NCI-H2107 treated with DMSO at 0.1 percent for 48 hours (cell line): ENCODE results near the gene ANO2.
A peak's percentile ranks its signal among the peaks of the same experiment; 100 is the strongest.

Experiments
- DNase-seq: peaks from one replicate; lab custom pipeline; 2025; ENCODE audit not compliant: unreplicated experiment; lab: John Stamatoyannopoulos, UW

ANO2 gene

DNA sequence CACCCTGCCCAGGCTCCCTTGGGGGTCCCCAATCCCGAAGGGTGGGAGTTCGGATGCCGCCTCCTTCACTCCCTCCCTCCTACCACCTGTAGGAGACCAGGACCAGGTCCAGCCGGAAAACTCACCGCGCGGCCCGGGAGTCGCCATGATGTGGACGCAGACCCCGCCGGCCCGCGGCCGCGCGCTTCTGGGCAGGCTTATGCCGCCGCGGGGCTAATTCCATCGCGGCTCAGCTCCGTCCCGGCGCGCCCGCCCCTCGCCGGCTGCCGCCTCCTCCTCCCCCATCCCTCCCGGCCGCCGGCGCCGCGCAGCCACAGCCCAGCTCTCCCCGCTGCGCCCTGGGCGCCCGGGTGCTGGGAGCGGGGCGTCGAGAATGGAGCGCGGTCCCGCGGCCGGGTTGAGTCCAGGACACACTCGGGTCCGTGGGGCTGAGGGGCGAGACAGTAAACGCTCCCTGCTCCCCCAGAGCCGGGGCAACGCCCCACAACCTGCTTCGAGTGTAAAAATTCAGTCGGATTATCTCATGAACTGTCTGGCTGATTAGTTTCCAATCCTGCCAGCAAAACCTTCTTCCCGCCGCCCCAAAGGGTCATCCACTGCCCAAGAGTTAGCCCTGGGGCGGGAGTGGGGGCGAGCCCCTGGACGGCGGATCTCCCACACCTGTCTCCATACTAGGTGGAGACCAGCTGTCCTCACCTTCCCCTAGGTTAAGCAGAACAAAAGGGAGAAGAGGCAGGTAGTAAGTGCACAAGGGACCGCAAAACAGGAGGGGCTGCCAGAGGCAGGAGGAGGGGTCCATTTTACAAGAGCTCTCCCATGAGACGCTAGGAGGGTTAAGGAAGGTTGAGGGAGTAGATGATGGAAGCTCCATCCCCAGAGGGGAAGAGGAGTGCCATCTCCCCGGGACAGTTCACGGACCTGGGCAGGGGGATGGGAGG is at the start of gene ANO2:
Gene ANO2 (minus strand): TSS at position 189 of the 938 bp plus-strand sequence. CDS start 42 bp downstream, at position 147.
- peak; percentile 11 for DNase-seq

DNA sequence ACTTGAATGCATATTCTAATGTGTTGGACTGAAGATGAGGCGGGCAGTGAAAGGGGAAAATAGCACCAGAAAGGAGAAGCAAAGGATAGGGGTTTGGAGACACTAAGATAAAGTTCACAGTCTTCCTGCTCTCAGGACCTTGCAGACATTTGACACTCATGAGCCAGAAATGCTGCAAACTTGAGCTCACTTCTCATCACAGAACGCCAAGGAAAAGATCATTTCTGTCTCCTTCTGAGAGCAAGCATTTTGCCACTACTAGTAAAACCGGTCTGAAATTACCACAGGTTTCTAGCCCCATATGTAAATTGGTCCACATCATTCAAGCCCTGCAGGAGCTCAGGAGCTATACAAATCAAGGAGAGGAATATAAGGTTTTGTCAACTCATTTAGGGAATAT is 44.6 kb upstream of the ANO2 start:
- no peak for DNase-seq

DNA sequence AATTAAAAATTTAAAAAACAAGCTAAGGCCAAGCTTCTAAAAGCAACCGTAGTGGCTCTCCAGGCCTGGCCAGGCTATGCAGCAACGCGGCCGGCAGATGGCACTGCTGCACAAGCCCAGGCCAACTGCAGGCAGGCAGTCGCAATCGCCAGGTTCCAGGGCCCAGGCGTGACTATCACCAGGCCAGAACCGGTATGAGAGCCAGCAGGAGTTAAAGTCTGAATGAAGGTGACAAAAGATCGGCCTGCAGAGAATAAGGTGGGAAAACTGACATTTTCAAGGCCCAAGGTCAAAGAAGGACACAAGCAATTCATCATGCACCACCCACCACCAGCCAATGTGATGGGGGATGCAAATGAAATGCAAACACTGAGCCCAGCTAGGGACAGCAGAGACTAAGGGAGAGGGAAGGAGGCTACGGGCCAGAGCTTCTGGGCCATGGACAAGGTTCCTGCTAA is 43.6 kb upstream of the ANO2 start:
- DNase-seq: peak; percentile 55

DNA sequence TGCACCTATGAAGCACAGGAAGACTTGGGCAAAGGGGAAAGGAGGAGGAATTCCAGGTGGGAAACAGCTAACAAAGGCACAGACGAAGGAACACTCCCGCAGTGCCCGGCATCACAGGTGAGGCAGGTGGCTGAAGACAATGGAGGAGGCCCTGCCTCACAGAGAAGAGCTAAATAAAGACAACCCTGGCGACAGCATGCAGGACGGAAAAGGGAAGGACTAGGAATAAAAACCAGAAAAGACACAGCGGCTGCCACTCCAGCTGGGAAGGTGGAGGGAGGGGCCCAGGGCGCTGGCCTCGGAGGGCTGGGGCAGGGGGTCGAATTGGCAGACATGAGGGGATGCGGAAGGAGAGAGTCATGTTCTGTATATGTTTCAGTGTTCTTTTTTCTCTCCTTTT is 43.0 kb upstream of the ANO2 start:
- DNase-seq: peak; percentile 14

DNA sequence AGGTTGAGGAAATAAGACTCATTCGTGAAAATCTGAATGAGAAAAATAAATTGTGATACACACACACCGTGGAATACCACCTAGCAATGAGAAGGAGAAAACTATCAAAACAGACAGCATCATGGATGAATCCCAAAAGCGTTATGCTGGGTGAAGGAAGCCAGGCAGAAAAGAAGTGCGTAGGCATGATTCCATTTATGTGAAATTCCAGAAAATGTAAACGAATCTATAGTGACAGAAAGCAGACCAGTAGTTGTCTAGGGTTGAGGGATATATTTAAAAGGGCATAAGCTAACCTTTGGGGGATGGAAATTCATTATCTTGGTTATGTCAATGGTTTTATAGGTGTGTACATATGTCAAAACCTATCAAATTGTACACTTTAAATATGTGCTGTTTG is 42.5 kb upstream of the ANO2 start:
- DNase-seq: no peak

DNA sequence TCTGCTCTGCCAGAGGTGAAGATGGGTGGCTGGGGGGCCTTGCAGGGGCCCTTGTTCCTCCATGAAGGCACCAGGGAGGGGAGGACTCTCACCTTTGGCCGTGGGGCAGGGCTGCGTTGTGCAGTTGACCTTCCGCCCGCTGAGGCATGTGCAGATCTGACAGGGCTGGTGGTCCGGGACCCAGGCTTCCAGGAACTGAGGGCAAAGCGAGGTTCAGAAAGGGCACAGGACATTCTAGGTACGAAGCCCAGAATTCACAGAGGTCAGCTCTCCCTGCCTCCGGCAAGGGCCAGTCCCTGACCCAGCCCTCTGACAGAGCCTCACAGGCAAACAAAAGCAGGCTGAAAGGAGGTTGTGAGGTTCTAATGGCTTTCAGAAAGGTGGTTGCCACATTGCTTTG is 40.4 kb upstream of the ANO2 start:
- no peak for DNase-seq

DNA sequence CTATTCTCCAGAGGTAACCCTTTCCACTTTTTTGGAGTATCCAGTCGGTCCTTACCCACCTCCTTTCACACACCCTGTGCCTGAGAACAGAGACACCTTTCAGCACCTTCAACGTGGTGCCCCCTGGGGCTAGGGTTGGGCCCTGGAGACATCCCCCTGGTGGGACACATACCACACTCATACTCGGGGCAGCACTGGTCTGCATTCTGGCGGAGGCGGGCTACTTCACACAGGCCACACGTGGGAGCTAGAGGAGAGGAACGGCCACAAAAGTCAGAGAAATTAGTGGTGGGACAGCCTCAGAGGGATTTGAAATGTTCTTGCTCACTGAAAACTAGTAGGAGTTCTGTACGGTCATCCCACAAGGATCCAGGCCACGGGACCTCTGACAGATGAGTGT is 39.8 kb upstream of the ANO2 start:
- no peak for DNase-seq

DNA sequence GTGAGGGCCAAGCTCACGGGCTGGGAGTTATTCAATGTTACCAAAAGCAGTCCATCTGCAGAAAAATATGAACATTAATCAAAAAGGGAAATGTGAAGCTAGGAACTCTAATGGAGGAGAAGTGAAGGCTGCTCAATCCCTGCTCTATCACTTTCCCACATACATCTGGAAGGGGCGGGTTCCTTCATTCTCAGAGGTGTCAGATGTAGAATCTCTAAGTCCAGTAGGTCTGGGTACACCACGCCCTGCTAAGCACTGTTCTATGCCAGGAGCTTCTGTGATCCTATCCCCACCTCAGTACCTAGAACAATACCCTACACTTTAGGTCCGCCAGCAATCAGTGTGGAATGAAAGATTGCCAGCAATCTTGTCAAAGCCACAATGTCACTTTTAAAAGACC is 37.0 kb upstream of the ANO2 start:
- no peak for DNase-seq

DNA sequence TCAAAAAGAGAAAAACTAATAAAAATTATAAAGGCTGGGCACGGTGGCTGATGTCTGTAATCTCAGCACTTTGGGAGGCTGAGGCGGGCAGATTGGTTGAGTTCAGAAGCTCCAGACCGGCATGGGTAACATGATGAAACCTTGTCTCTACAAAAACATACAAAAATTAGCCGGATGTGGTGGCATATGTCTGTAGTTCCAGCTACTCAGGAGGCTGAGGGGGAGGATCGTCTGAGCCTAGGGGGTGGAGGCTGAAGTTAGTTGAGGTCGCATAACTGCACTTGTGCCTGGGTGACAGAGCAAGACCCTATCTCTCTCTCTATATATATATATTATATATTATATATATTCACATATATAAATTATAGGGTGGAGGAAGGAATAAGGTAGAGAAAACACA is 32.5 kb upstream of the ANO2 start:
- no peak for DNase-seq

DNA sequence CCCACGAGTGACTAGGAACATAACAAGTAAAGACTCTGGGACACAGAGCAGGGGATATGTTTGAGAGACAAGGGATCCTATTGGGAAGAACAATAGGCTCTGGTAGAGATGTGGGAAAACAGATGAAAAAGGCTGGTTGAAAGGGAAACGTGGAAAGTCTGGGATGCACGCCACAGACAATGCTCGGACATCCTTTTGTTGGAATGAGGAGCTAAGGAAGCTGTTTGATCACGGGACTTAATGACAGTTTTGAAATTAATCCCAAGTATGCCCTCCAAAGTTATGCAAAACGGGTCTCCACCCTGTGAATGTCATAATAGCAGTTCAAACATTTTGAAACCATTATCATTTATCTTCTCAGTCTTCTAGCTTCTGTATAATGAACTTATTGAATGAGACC is 31.7 kb upstream of the ANO2 start:
- no peak for DNase-seq

DNA sequence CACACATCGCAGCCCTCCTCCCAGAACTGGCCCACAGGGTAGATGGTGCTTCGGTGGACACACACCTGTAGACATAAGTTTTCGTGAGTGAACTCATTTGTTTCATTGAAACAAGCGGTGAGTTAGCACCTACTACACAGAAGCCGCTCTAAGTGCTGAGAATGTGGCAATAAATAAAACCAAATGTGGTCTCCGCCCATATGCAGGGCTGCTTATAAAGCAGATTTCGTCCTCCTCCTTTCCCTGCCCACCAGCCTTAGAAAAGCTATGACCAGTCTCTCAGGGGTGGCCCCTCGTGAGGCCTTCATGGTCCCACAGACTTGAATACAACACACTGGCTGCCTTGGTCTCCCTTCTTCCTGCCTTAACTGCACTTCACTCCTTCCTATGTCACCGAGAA is 31.1 kb upstream of the ANO2 start:
- DNase-seq: no peak

DNA sequence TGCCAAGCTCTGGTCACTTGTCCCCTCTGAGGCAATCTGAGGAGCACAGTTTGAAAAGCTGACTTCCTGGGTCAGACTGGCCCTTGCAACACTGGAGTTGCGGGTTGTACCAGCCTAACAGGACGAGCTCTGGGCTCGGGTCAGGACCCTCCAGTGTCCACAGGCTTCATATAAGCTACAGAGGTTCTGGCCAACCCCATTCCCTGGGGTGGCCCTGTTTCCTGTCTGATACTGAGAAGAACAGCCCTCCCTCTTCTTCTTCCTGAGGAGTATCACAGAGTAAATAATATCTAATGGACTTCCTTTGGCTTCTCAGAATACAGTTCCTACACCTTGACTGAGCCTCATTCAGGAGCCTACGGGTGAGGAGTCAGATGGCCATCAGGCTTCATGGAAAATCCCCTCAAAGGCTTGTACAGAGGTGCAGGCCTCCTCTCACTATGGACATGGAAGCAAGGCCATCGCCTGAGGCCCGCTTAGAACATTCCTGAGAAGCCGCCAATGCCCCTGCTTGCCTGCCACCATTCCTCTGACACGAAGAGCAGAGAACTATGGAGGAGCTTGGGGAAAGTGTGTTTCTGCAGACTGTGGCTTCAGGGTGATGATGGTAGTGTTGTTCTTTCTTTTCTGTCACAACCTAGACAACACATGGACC is 28.5 kb upstream of the ANO2 start:
- no peak for DNase-seq

DNA sequence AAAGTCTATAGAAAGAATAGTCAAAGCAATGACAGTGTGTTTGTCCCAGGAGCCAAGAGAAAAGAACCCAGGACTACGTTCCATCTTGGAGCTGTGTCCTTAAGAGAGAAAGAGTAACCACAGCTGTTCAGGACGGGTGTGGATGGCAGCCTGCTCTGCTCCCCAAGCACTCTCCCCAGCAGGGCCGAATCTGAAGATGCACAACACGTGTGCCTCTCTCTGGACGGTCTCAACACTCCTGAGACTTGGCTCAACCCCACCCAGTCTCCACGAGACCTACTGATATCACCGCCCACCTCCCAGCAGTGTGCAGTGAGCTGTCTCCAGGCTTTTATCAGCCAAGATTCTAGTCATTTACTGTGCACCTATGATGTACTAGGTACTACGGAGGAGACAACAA is 27.3 kb upstream of the ANO2 start:
- DNase-seq: no peak

DNA sequence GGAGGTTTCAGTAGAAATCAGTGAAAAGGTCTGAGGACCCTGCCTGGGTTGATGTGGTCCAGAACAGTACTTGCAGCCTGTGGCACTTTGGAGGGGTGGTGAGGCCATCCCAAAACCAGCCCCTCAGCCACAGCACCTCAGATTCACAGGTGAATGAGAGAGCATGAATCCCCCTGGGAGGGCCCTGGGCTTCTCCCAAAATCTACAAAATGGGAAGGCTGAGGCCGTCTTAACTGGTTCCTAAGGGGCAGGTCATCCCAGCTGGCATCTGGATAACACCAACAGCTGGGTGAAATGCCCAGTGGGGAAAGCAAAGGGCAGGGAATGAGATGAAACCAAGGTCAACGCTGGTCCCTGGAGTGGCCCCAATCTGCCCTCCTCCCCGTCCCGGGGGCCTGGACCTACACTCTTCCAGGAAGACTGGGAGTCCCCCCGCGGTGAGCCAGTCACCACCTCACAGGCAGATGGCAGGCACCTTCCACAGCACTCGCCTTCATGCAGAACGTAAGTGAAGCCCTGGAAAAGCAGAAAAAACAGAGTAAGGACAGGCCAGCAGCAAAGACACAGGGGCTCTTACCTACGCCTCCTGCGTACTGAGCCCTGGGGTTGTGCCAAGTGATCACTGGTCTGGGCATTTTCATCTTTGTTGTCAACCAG is 26.3 kb upstream of the ANO2 start:
- DNase-seq: no peak

DNA sequence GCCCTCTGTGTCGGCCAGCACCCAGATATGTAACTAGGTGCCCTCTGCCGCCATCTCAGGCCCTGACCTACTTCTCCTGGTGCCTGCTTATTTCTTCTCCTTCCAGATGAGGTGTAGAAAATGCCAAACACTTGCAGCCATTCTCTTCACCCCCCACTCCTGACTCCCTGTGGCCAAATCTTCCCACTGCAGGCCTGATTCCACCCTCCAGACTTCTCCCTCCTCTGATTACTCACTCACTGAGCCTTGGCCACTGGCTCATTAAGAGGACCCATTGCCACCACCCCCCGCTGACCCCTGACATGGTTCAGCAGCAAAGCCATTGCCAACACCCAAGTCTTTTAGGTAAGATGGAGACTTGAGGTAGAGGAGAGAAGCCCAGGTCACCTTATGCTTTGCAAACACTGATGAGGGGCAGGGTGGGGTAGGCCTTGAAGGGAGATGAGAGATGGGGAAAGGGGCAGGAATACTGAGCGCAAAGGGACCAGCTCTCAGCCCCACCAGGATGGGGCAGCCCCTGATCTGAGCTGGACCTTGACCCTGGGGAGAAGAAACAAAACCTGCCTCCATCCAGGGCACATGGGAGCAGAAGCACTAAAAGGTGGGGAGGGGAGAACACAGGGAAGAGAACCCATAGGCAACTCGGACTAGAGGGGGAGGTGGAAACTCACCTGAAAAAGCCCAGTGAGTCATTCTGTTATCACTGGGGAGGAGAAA is 25.1 kb upstream of the ANO2 start:
- DNase-seq: no peak

DNA sequence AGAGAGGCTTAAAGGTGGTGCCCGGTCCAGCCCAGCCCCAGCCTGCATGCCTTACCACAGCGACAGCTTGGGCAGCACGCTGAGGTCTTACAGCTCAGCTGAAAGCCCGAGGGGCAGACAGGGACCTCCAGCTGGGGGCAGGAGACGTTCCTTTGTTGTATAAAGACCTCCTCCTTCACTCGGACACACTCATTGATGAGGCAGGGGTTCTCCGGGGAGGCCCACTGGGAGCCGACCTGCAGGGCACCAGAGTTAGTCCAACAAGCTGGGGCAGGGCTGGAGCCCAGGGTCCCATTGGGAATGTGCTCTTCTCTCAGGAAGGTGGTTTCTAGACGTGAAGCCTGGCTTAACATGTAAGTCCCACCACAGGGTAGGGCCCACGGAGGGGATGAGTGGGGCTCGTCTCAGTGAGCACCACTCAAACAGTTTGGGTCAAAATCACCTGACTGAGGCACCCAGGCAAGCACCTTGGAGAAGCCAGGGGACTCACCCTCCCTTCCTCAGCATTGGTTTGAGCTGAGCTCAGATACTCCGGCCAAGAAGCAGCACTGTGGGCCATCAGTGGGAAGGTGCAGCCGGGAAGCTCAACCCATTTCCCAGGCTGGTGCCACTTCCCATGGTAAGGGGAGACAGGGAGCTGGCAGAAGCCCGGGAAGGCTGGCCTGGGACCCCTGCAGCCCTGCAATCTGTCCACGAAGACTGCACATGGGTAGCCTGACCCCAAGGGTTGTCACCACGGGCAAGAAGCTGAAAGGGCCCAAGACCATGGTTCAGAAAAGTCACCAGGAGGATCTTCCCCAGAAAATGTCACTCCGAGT is 24.3 kb upstream of the ANO2 start:
- no peak for DNase-seq

DNA sequence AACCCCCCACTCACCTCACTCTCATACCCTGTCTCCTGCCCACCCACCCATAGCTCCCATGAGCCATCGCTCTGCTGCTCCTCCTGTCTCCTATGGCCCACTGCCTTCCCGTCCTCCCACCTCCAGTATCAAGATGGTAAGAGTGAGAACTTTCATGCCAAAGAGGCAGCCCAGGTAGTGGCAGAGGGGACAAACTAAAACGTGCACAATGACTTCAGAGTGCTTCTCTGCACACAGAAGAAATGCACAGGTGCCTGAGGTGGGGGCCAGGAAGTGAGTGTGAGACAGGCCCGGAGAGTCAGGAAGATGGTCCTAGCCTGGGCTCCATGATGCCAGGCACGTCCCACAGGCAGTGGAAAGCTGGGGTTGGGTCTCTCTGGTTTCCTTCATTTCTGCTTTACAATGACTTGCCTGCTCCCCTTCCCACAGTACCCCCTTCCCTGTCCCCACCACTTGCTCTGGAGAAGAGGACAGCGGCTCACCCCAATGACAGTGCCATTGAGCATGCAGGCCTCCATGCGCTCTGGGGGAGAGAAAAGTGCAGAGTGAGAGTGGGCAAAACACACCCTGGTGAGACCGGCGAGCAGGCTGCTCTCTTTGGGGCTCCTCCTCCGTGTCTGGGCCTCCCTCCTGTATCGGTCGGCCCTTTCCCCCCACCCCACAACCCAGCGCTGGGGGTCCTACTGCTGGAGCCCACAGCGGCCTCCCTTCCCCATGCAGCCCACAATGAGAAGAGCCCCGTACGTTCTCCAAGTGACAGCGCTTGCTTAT is 22.8 kb upstream of the ANO2 start:
- no peak for DNase-seq

DNA sequence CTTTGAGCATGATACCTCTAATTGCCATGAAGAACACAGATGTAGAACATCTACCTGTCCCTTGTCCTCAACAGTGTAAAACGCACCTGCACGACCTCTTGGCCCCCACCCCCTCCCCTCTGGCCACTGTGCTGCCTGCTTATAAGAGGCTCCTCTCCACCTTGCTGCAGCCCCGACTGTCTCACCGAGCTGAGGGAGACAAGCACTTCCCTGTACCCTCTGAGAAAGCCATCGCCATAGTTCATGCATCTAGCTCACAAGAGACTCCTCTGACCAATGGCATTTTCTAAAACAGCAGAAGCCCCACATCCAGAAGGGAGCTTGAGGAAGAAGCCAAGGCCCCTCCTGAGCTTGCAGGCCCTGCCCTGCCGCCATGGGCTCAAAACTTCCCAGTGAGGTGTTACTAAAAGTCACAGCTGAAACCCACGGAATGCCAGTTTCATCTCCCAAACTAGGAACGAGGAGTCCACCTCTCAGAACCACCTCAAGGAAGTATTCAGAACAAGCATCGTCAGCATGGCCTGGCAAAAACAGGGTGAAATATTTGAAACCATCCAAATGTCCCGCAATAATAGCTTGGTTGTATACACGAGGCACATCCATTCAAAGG is 21.5 kb upstream of the ANO2 start:
- no peak for DNase-seq

DNA sequence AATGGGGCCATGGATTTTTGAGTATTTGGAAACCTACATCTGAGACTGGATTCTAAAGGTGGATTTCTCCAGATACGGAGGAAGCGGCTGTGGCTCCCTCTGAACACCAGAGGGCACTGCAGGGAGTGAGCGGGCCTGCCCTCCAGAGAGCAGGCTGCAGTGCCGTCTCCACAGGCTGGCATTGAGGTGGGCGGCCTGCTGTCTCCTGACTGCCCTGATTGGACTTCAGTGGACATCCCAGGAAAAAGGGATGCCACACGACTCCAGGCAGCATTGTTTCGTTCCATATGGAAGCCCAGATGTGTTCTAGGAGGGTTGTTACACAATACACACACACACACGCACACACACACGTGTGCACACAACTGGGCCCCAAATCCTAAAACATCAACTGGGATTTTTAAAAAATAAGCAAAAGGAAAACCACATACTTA is 20.9 kb upstream of the ANO2 start:
- DNase-seq: peak; percentile 13
